ENCODE data around the gene COA7. TPM values are rescaled to one million over a fixed set of nuclear protein-coding genes. Genes with fewer than 3 reads are reported as not detected.

The COA7 gene
- total and polyA plus RNA-seq, 2 donors, result 4.0 to 4.7 TPM

GRCh38 chr1:52654063-52654462 is 44.1 kb downstream of the COA7 start:
- H3K27me3 ChIP-seq (ENCODE audit: control insufficient read depth in 2 of 2, insufficient read depth in 1 of 2, low read length in 1 of 2), result no peaks in the 10 kb centered on the region
- H3K9me3 ChIP-seq (ENCODE audit: control insufficient read depth in 2 of 2, insufficient read depth in 1 of 2, low read length in 1 of 2), result no peaks in the 10 kb centered on the region
- no peak overlapping the region for H3K4me3 ChIP-seq (ENCODE audit: low read length in 2 of 2)
- no peak overlapping the region for H3K27ac ChIP-seq (ENCODE audit: low read depth in 1 of 2, low read length in 1 of 2)
- no peaks in the 10 kb centered on the region for H3K4me1 ChIP-seq (ENCODE audit: control insufficient read depth in 2 of 2, insufficient read depth in 2 of 2, low read length in 2 of 2)
- DNase-seq (ENCODE audit: low read depth in 6 of 9, low spot score in 9 of 9), result no peak
- no peaks in the 10 kb centered on the region for H3K36me3 ChIP-seq (ENCODE audit: control insufficient read depth in 2 of 2, insufficient read depth in 2 of 2, low read length in 1 of 2)

GRCh38 chr1:52653207-52653849 is 44.8 kb downstream of the COA7 start:
- no peaks in the 10 kb centered on the region for H3K4me1 ChIP-seq (ENCODE audit: control insufficient read depth in 2 of 2, insufficient read depth in 2 of 2, low read length in 2 of 2)
- H3K27me3 ChIP-seq (ENCODE audit: control insufficient read depth in 2 of 2, insufficient read depth in 1 of 2, low read length in 1 of 2), result no peaks in the 10 kb centered on the region
- no peaks in the 10 kb centered on the region for H3K36me3 ChIP-seq (ENCODE audit: control insufficient read depth in 2 of 2, insufficient read depth in 2 of 2, low read length in 1 of 2)
- no peak for DNase-seq (ENCODE audit: low read depth in 6 of 9, low spot score in 9 of 9)
- H3K27ac ChIP-seq (ENCODE audit: low read depth in 1 of 2, low read length in 1 of 2), result no peak overlapping the region
- no peak overlapping the region for H3K4me3 ChIP-seq (ENCODE audit: low read length in 2 of 2)
- no peaks in the 10 kb centered on the region for H3K9me3 ChIP-seq (ENCODE audit: control insufficient read depth in 2 of 2, insufficient read depth in 1 of 2, low read length in 1 of 2)
- WGBS, result 98% methylated on average over 5 of the region's 5 CpGs

GRCh38 chr1:52651904-52652303 is 46.2 kb downstream of the COA7 start:
- 100% methylated on average over 1 of the region's 1 CpG for WGBS
- H3K4me3 ChIP-seq (ENCODE audit: low read length in 2 of 2), result no peak overlapping the region
- no peak for DNase-seq (ENCODE audit: low read depth in 6 of 9, low spot score in 9 of 9)

GRCh38 chr1:52645261-52645660 is 52.9 kb downstream of the COA7 start:
- WGBS, result 92% methylated on average over 6 of the region's 6 CpGs

More at GRCh38 chr1:52651904-52652303, 46.2 kb downstream of the COA7 start:
- Histone ChIP-seq H3K27me3 (ENCODE audit: control insufficient read depth in 2 of 2, insufficient read depth in 1 of 2, low read length in 1 of 2) (no peaks in the 10 kb centered on the region), H3K4me1 (ENCODE audit: control insufficient read depth in 2 of 2, insufficient read depth in 2 of 2, low read length in 2 of 2) (no peaks in the 10 kb centered on the region), H3K9me3 (ENCODE audit: control insufficient read depth in 2 of 2, insufficient read depth in 1 of 2, low read length in 1 of 2) (no peaks in the 10 kb centered on the region), H3K27ac (ENCODE audit: low read depth in 1 of 2, low read length in 1 of 2) (no peak overlapping the region), H3K36me3 (ENCODE audit: control insufficient read depth in 2 of 2, insufficient read depth in 2 of 2, low read length in 1 of 2) (no peaks in the 10 kb centered on the region)

GRCh38 chr1:52641307-52641706 is 56.8 kb downstream of the COA7 start:
- no peak overlapping the region for H3K4me3 ChIP-seq (ENCODE audit: low read length in 2 of 2)
- no peak for DNase-seq (ENCODE audit: low read depth in 6 of 9, low spot score in 9 of 9)
- H3K4me1 ChIP-seq (ENCODE audit: control insufficient read depth in 2 of 2, insufficient read depth in 2 of 2, low read length in 2 of 2), result peaks cover 12 to 17% of the 10 kb centered on the region in 2 donors
- WGBS, result 79% methylated on average over 4 of the region's 4 CpGs
- H3K27ac ChIP-seq (ENCODE audit: low read depth in 1 of 2, low read length in 1 of 2), result no peak overlapping the region
- H3K36me3 ChIP-seq (ENCODE audit: control insufficient read depth in 2 of 2, insufficient read depth in 2 of 2, low read length in 1 of 2), result no peaks in the 10 kb centered on the region
- no peaks in the 10 kb centered on the region for H3K27me3 ChIP-seq (ENCODE audit: control insufficient read depth in 2 of 2, insufficient read depth in 1 of 2, low read length in 1 of 2)
- no peaks in the 10 kb centered on the region for H3K9me3 ChIP-seq (ENCODE audit: control insufficient read depth in 2 of 2, insufficient read depth in 1 of 2, low read length in 1 of 2)

More at GRCh38 chr1:52645261-52645660, 52.9 kb downstream of the COA7 start:
- Histone ChIP-seq H3K4me1 (ENCODE audit: control insufficient read depth in 2 of 2, insufficient read depth in 2 of 2, low read length in 2 of 2) (no peaks in the 10 kb centered on the region), H3K36me3 (ENCODE audit: control insufficient read depth in 2 of 2, insufficient read depth in 2 of 2, low read length in 1 of 2) (no peaks in the 10 kb centered on the region), H3K4me3 (ENCODE audit: low read length in 2 of 2) (no peak overlapping the region), H3K9me3 (ENCODE audit: control insufficient read depth in 2 of 2, insufficient read depth in 1 of 2, low read length in 1 of 2) (no peaks in the 10 kb centered on the region), H3K27ac (ENCODE audit: low read depth in 1 of 2, low read length in 1 of 2) (no peak overlapping the region), H3K27me3 (ENCODE audit: control insufficient read depth in 2 of 2, insufficient read depth in 1 of 2, low read length in 1 of 2) (no peaks in the 10 kb centered on the region)
- no peak for DNase-seq (ENCODE audit: low read depth in 6 of 9, low spot score in 9 of 9)

GRCh38 chr1:52640697-52641096 is 57.5 kb downstream of the COA7 start:
- Histone ChIP-seq H3K4me3 (ENCODE audit: low read length in 2 of 2) (no peak overlapping the region), H3K4me1 (ENCODE audit: control insufficient read depth in 2 of 2, insufficient read depth in 2 of 2, low read length in 2 of 2) (peaks cover 12 to 17% of the 10 kb centered on the region in 2 donors), H3K27ac (ENCODE audit: low read depth in 1 of 2, low read length in 1 of 2) (no peak overlapping the region), H3K36me3 (ENCODE audit: control insufficient read depth in 2 of 2, insufficient read depth in 2 of 2, low read length in 1 of 2) (no peaks in the 10 kb centered on the region), H3K27me3 (ENCODE audit: control insufficient read depth in 2 of 2, insufficient read depth in 1 of 2, low read length in 1 of 2) (no peaks in the 10 kb centered on the region), H3K9me3 (ENCODE audit: control insufficient read depth in 2 of 2, insufficient read depth in 1 of 2, low read length in 1 of 2) (no peaks in the 10 kb centered on the region)
- WGBS, result 98% methylated on average over 6 of the region's 6 CpGs
- DNase-seq (ENCODE audit: low read depth in 6 of 9, low spot score in 9 of 9), result no peak

GRCh38 chr1:52637946-52638345 is 60.2 kb downstream of the COA7 start:
- Histone ChIP-seq H3K9me3 (ENCODE audit: control insufficient read depth in 2 of 2, insufficient read depth in 1 of 2, low read length in 1 of 2) (no peaks in the 10 kb centered on the region), H3K36me3 (ENCODE audit: control insufficient read depth in 2 of 2, insufficient read depth in 2 of 2, low read length in 1 of 2) (no peaks in the 10 kb centered on the region), H3K27me3 (ENCODE audit: control insufficient read depth in 2 of 2, insufficient read depth in 1 of 2, low read length in 1 of 2) (peaks cover 0 to 15% of the 10 kb centered on the region in 2 donors), H3K27ac (ENCODE audit: low read depth in 1 of 2, low read length in 1 of 2) (peak overlapping the region in 1 of 2 donors; percentile 67), H3K4me3 (ENCODE audit: low read length in 2 of 2) (no peak overlapping the region), H3K4me1 (ENCODE audit: control insufficient read depth in 2 of 2, insufficient read depth in 2 of 2, low read length in 2 of 2) (peaks cover 12 to 21% of the 10 kb centered on the region in 2 donors)
- 97% methylated on average over 4 of the region's 4 CpGs for WGBS
- DNase-seq (ENCODE audit: low read depth in 6 of 9, low spot score in 9 of 9), result no peak

- 12% methylated on average over 11 of the region's 11 CpGs for WGBS
- Histone ChIP-seq H3K4me3 (ENCODE audit: low read length in 2 of 2) (no peak overlapping the region), H3K36me3 (ENCODE audit: control insufficient read depth in 2 of 2, insufficient read depth in 2 of 2, low read length in 1 of 2) (no peaks in the 10 kb centered on the region), H3K27ac (ENCODE audit: low read depth in 1 of 2, low read length in 1 of 2) (peak overlapping the region; percentile 67 to 71), H3K4me1 (ENCODE audit: control insufficient read depth in 2 of 2, insufficient read depth in 2 of 2, low read length in 2 of 2) (peaks cover 16 to 28% of the 10 kb centered on the region in 2 donors), H3K9me3 (ENCODE audit: control insufficient read depth in 2 of 2, insufficient read depth in 1 of 2, low read length in 1 of 2) (no peaks in the 10 kb centered on the region), H3K27me3 (ENCODE audit: control insufficient read depth in 2 of 2, insufficient read depth in 1 of 2, low read length in 1 of 2) (peaks cover 2 to 24% of the 10 kb centered on the region in 2 donors)
- DNase-seq (ENCODE audit: low read depth in 6 of 9, low spot score in 9 of 9), result peak in 8 of 9 donors; percentile 25 to 79 (median 44)
These were observed 61.1 kb downstream of the COA7 start for GRCh38 chr1:52636721-52637695.
